Embryonic facial prominence (tissue), 1 donor: ENCODE measurements around the gene RBBP4.
"Not testable (repeated sequence)": the region's sequence is repeated elsewhere in the genome, so short reads cannot be mapped to it uniquely, and the experiment has no call there.

Source experiments
- DNase-seq: peaks from one replicate; pipeline ENCODE4 v3.0.0-alpha.2; 2016; ENCODE audit errors: extremely low spot score

The RBBP4 gene

GRCh38 chr1:32693455-32694174, 42.6 kb downstream of the RBBP4 start:
- DNase-seq, result no peak

GRCh38 chr1:32695098-32695904, 44.3 kb downstream of the RBBP4 start:
- DNase-seq, result no peak

- no peak for DNase-seq
Measured at GRCh38 chr1:32696041-32696440, 45.0 kb downstream of the RBBP4 start.

- not testable (repeated sequence) for DNase-seq
Measured at GRCh38 chr1:32696996-32697395, 46.0 kb downstream of the RBBP4 start.

DNA sequence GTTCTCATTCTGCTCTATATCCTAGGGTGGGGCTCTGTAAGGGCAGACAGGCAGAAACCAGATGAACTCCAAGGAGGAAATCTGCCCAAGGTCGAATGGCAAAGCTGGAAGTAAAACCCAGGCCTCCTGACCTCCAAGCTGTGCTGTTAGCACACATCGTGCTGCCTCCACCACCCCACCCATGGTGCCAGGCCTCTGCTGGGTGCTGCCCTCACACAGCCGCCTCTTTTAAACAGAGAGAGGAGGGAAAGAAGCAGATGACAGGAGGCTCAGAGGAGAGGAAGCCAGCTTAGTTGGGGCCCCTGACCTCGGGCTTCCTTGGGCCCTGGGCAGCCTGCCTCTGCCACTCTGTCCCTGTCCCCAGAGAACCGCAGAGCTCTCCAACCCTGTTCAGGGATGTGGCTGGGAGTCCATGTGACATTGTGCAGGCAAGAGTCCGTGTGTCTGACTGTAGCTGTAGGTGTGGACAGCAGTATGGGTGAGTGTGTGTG, 50.5 kb downstream of the RBBP4 start:
- DNase-seq, result no peak

- DNase-seq, result no peak
Measured at GRCh38 chr1:32701951-32702598, 51.1 kb downstream of the RBBP4 start.

- DNase-seq, result no peak
Measured at GRCh38 chr1:32702599-32703478, 51.8 kb downstream of the RBBP4 start, which contains the start of gene SYNC. Gene SYNC (minus strand): TSS chr1:32702770. CDS start chr1:32702660, 110 bp downstream.

DNA sequence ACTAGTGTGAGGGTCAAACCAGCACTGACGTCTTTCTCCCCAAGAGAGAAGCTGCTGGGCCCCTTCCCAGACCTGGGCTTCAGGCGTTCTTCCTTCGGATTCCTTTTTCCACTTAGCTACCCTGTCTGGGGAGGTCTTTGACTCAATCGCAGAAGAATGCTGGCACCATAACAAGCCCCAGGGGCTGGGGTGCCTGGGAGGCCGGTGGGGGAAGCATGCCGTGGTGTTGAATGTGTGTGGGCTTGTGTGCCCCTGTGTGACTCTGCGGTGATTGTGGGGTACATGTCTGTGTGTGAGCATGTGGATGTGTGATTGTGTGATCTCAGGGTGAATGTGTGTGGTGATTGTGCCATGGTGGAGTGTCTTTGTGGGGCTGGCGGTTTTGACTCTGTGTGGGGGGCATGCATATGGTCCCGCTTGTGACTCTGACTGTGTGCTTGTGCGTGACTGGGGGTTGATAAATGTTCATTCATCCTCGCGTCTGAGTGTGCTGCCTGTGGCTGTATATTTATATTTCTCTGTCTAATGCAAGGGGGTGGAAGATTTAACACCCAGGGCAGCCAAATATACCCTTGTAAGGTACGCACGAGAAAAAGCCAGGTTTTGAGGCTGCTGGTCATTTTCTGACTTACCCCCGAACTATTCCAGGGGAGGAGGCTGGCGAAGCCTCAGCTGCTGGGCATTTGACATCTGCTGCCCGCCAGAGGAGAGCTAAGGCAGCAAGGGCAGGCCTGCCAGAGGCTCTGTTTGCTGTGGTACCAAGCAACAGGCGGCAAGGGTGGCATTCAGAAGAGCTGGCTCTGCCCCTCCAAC, 52.7 kb downstream of the RBBP4 start:
- DNase-seq, result peak; percentile 74

GRCh38 chr1:32705516-32705915, 54.5 kb downstream of the RBBP4 start:
- no peak for DNase-seq

GRCh38 chr1:32706491-32706890, 55.5 kb downstream of the RBBP4 start:
- no peak for DNase-seq

- DNase-seq, result no peak
Measured at GRCh38 chr1:32709075-32709474, 58.1 kb downstream of the RBBP4 start.

- DNase-seq, result no peak
Measured at GRCh38 chr1:32709476-32709875, 58.5 kb downstream of the RBBP4 start.

DNA sequence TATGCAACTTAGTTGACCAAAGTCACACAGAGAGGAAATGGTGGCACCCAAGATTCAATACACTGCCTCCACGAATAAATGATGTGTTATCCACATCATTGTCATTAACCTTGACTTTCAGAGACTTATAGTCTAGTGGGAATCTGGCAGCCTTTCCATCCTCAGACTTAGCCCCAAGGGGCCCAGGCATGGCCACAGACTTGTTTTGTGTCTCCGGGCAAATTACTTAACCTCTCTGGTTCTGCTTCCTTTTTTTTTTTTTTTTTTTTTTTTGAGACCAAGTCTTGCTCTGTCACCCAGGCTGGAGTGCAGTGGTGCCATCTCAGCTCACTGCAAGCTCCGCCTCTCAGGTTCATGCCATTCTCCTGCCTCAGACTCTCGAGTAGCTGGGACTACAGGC, 60.2 kb downstream of the RBBP4 start:
- DNase-seq, result not testable (repeated sequence)

GRCh38 chr1:32713081-32713480, 62.1 kb downstream of the RBBP4 start:
- no peak for DNase-seq

GRCh38 chr1:32714277-32714676, 63.3 kb downstream of the RBBP4 start:
- no peak for DNase-seq

- no peak for DNase-seq
Measured at GRCh38 chr1:32715901-32716311, 64.9 kb downstream of the RBBP4 start.

DNA sequence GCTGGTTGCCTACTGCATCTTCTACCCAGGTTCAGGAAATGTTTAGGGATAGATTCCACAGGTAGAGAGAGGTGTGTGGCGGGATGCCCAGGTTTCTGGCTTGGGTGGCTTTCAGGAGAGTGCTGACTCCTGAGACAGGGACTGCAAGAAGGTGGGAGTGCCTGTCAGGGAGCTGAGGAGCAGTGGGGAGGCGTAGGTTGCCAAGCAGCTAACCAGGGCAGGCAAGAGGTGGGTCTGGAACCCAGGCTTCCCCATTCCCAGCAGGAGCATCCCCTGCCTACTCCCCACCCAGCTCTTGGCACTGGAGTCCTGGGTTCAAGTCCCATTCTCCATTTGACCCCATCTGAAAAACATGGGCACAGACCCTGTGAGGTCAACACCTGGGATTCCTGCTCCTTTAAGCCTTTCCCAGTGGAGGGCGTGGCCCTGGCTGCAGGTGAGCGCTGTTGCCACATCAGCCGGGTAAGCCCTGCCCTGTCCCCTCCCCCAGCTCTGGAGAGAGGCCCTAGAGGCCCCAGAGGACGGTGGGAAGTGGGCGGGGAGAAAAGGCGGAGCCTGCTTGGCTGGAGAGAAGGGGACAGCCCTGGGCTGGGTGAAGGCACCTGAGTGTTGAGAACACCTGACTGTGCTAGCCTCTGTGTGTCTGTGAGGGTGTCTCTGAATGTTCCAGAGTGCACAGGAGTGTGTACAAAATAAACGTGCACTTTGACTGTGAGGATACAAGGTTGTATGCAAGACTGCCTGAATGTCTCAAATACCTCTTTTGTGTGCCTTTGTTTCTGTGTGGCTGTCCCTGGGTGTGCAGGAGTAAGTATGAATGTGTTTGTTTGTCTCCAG, 65.5 kb downstream of the RBBP4 start:
- DNase-seq, result no peak

GRCh38 chr1:32717503-32717902, 66.5 kb downstream of the RBBP4 start:
- DNase-seq, result no peak

GRCh38 chr1:32718036-32718435, 67.0 kb downstream of the RBBP4 start:
- DNase-seq, result no peak

DNA sequence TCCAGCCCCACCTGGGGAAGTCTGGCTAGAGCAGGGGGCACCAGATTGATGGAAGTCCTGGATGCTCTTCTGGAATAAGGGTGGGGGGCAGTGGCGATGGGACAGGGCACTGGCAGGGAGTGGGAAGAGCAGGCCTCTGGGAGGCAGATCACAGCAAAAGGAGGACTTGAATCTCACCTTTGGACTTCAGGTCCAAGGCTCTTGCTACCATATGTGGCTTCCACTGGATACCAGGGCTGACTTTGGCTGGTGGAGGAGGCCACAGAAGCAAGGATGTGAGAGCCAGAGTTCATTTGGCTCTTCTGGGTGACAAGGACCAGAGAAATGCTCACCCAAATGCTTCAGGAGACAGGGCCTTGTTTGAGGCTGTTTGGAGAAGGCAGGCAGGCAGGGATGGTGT, 67.5 kb downstream of the RBBP4 start:
- DNase-seq, result no peak
